SU-DHL-6 (cell line): ENCODE data around the gene ERBB4.

Experiments used
- H2AFZ ChIP-seq: fragments of 200-600 bp; sonication (generic); 2 replicates; pipeline ENCODE4 v1.6.1; 2014; ENCODE audit warnings: low read depth, mild to moderate bottlenecking, moderate library complexity, mixed read lengths, antibody characterized with exemption, low read length; ENCODE audit not compliant: severe bottlenecking
- H3F3A ChIP-seq: fragments of 200-600 bp; shearing (Covaris generic); 2 replicates; pipeline ENCODE4 v1.6.0; 2016; ENCODE audit warnings: antibody characterized with exemption, mild to moderate bottlenecking; ENCODE audit not compliant: insufficient read depth
- H3K27ac ChIP-seq: fragments of 200-600 bp; sonication (generic); 2 replicates; pipeline ENCODE4 v1.5.1; 2016; ENCODE audit warnings: low read depth, mild to moderate bottlenecking, low read length, moderate library complexity, mixed read lengths
- H3K27me3 ChIP-seq: fragments of 200-600 bp; sonication (generic), shearing (Covaris generic); 2 replicates; pipeline ENCODE4 v1.6.0; 2014; ENCODE audit warnings: mild to moderate bottlenecking, low read length
- H3K36me3 ChIP-seq: fragments of 200-600 bp; sonication (generic); 2 replicates; pipeline ENCODE4 v1.6.1; 2014; ENCODE audit warnings: mild to moderate bottlenecking, low read length, mixed read lengths
- H3K4me2 ChIP-seq: fragments of 300-600, 200-600 bp; shearing (Covaris generic), sonication (generic); 2 replicates; pipeline ENCODE4 v1.6.0; 2014; ENCODE audit warnings: low read length, low read depth, mild to moderate bottlenecking; ENCODE audit not compliant: poor library complexity, severe bottlenecking
- H3K4me3 ChIP-seq: fragments of 200-600 bp; sonication (generic); 2 replicates; pipeline ENCODE4 v1.5.1; 2014; ENCODE audit warnings: antibody characterized with exemption, low read length, mild to moderate bottlenecking, mixed read lengths; ENCODE audit not compliant: insufficient read depth, poor library complexity, severe bottlenecking
- H3K79me2 ChIP-seq: fragments of 200-600 bp; sonication (generic); 2 replicates; pipeline ENCODE4 v1.6.1; 2014; ENCODE audit warnings: mild to moderate bottlenecking, low read length, moderate library complexity; ENCODE audit not compliant: insufficient read depth
- H3K9ac ChIP-seq: fragments of 200-600 bp; sonication (generic); 2 replicates; pipeline ENCODE4 v1.7.0; 2014; ENCODE audit warnings: mild to moderate bottlenecking, low read length
- H3K9me2 ChIP-seq: fragments of 200-600 bp; sonication (generic); replicated peaks from 2 replicates; pipeline ENCODE4 v1.6.1; 2014; ENCODE audit warnings: low read length; ENCODE audit not compliant: insufficient read depth
- H3K9me3 ChIP-seq: fragments of 200-600 bp; sonication (generic); 2 replicates; pipeline ENCODE4 v1.6.1; 2014; ENCODE audit warnings: low read length, mixed read lengths; ENCODE audit not compliant: insufficient read depth
- H4K20me1 ChIP-seq: fragments of 200-600 bp; sonication (generic); 2 replicates; pipeline ENCODE4 v1.6.1; 2014; ENCODE audit warnings: low read depth, mild to moderate bottlenecking, antibody characterized with exemption, low read length, moderate library complexity, mixed read lengths
- EZH2phosphoT487 ChIP-seq: fragments of 200-600 bp; sonication (generic), shearing (Covaris generic); conservative IDR thresholded peaks from 2 replicates; pipeline ENCODE4 v1.6.1; 2018; ENCODE audit warnings: mild to moderate bottlenecking, antibody characterized with exemption, low read length, moderate library complexity, mixed read lengths
- TF ChIP-seq, protein P1 (sequence below): fragments of 200-600 bp; sonication (generic); IDR thresholded peaks from one replicate; pipeline ENCODE4 v1.5.1; 2017; ENCODE audit warnings: antibody characterized with exemption, mild to moderate bottlenecking, low read length, moderate library complexity; ENCODE audit not compliant: insufficient read depth, poor library complexity, severe bottlenecking

ERBB4 gene

DNA sequence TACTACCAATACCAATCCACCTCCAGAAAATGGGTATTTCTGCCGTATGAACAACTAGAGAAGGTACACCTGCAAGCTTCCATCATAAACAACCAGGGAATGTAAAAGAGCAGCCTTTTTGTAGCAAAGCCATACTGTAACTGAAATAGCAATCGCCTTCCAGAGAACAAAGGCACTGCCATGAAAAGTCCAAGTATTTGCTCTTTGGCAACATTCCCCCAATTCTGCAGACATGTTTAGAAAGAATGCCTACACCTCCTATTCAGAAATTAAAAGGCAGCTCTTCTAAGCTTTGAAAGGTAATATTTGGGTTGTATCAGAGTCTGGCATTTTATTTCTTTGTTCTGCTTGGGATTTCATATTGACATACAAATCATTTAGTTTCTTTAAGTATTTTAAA, 487.7 kb downstream of the ERBB4 start:
- no peaks in the 10 kb centered on the region for H3K9me3 ChIP-seq

DNA sequence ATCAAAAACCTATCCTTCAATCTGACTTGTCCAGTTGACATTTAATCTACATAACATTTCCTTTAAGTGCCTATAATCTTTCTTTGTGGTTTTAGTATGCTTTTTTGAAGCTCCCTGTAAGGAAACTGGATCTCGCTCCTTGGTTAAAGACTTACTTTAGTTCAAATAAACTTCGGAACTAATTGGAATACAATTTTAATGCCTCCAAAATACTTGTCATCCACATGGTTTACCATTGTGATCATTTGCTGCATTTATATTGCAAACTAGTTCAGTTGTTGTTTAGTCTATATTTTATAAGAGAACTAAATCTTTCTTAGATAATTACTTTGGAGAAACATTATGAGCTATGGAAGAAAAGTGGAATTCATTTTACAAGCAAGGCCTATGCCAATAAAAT, 496.0 kb downstream of the ERBB4 start:
- H3K36me3 ChIP-seq, result no peaks in the 10 kb centered on the region
- no peaks in the 10 kb centered on the region for H3K27me3 ChIP-seq
- no peak overlapping the region for H3K9ac ChIP-seq
- H3K4me3 ChIP-seq, result no peak overlapping the region
- no peaks in the 10 kb centered on the region for H3K9me2 ChIP-seq
- H3F3A ChIP-seq, result no peaks in the 10 kb centered on the region
- no peaks in the 10 kb centered on the region for H3K9me3 ChIP-seq
- TF ChIP-seq EZH2phosphoT487, result no peak
- H4K20me1 ChIP-seq, result no peaks in the 10 kb centered on the region
- H3K4me2 ChIP-seq, result no peak overlapping the region
- H3K27ac ChIP-seq, result no peak overlapping the region
- no peaks in the 10 kb centered on the region for H3K79me2 ChIP-seq
- no peak overlapping the region for H2AFZ ChIP-seq

More for the DNA sequence above, 487.7 kb downstream of the ERBB4 start:
- H3K27me3 ChIP-seq, result no peaks in the 10 kb centered on the region
- H3F3A ChIP-seq, result no peaks in the 10 kb centered on the region
- no peak overlapping the region for H3K4me3 ChIP-seq
- no peak overlapping the region for H2AFZ ChIP-seq
- H4K20me1 ChIP-seq, result no peaks in the 10 kb centered on the region
- no peaks in the 10 kb centered on the region for H3K36me3 ChIP-seq
- H3K9me2 ChIP-seq, result no peaks in the 10 kb centered on the region
- no peaks in the 10 kb centered on the region for H3K79me2 ChIP-seq
- H3K4me2 ChIP-seq, result no peak overlapping the region
- TF ChIP-seq, protein P1, sequence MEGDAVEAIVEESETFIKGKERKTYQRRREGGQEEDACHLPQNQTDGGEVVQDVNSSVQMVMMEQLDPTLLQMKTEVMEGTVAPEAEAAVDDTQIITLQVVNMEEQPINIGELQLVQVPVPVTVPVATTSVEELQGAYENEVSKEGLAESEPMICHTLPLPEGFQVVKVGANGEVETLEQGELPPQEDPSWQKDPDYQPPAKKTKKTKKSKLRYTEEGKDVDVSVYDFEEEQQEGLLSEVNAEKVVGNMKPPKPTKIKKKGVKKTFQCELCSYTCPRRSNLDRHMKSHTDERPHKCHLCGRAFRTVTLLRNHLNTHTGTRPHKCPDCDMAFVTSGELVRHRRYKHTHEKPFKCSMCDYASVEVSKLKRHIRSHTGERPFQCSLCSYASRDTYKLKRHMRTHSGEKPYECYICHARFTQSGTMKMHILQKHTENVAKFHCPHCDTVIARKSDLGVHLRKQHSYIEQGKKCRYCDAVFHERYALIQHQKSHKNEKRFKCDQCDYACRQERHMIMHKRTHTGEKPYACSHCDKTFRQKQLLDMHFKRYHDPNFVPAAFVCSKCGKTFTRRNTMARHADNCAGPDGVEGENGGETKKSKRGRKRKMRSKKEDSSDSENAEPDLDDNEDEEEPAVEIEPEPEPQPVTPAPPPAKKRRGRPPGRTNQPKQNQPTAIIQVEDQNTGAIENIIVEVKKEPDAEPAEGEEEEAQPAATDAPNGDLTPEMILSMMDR, result no peak
- TF ChIP-seq EZH2phosphoT487, result no peak
- H3K27ac ChIP-seq, result no peak overlapping the region
- no peak overlapping the region for H3K9ac ChIP-seq

DNA sequence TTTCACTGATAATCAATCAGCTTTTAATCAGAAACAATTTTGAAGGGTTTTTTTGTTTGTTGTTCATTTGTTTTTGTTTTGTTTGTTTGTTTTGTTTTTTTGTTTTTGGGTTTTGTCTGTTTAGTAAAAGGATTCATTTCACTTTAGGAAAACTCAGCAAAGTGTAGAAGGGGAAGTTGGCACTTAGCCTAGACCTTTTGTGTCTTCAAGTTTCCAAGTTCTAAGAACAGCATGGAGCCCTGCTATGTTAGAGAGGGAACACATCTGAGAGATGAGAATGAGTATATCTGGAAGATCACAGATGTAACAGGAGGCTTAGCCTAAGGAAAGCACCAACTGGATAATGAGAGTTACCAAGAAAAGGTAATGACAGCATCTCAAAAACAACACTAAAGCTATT, 501.5 kb downstream of the ERBB4 start:
- no peaks in the 10 kb centered on the region for H3K36me3 ChIP-seq
- no peak overlapping the region for H3K27ac ChIP-seq
- no peak overlapping the region for H3K9ac ChIP-seq
- no peaks in the 10 kb centered on the region for H3K9me2 ChIP-seq
- no peak overlapping the region for H3K4me2 ChIP-seq
- no peak overlapping the region for H3K4me3 ChIP-seq
- TF ChIP-seq EZH2phosphoT487, result no peak
- TF ChIP-seq, protein P1, result no peak
- H4K20me1 ChIP-seq, result no peaks in the 10 kb centered on the region
- H2AFZ ChIP-seq, result no peak overlapping the region
- no peaks in the 10 kb centered on the region for H3K9me3 ChIP-seq
- H3F3A ChIP-seq, result no peaks in the 10 kb centered on the region
- H3K27me3 ChIP-seq, result no peaks in the 10 kb centered on the region
- no peaks in the 10 kb centered on the region for H3K79me2 ChIP-seq

- H3K36me3 ChIP-seq, result no peaks in the 10 kb centered on the region
- no peaks in the 10 kb centered on the region for H3K9me3 ChIP-seq
- H3K27me3 ChIP-seq, result no peaks in the 10 kb centered on the region
- TF ChIP-seq, protein P1, result no peak
- TF ChIP-seq EZH2phosphoT487, result no peak
- no peaks in the 10 kb centered on the region for H3K9me2 ChIP-seq
- no peaks in the 10 kb centered on the region for H3F3A ChIP-seq
- no peak overlapping the region for H2AFZ ChIP-seq
- H3K79me2 ChIP-seq, result no peaks in the 10 kb centered on the region
- no peak overlapping the region for H3K27ac ChIP-seq
- no peak overlapping the region for H3K4me3 ChIP-seq
- no peak overlapping the region for H3K9ac ChIP-seq
- H4K20me1 ChIP-seq, result no peaks in the 10 kb centered on the region
- H3K4me2 ChIP-seq, result no peak overlapping the region
Observed at GRCh38 chr2:212034841-212035585, 503.6 kb downstream of the ERBB4 start.
